ENCODE measurements around the gene PYGO1.

DNA sequence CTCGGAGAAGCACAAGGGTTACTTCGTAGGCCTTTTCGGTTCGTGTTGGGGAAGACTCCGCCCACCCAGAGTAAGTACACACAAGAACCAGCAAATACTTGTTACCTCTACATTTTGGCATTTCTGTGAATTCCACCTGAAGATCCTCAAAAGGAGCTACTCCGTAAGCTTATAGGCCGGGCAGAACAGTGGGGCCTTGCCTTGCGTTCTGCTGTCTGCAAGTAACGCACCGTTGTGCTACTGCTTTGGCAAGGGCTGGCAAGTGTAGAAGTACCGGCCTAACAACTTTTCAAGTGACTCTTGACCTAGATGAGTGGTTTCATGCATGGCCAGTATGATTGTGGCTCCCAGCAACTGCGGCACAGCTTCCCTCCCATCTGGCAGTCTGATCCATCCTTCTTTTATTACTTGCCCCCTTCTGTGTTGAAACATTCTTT is 73.7 kb downstream of the PYGO1 start:
- TF ChIP-seq POLR2A (IDR thresholded peaks at IDR 0.05; ENCODE audit: low read length): no peak
- no peak for TF ChIP-seq GATA1 (IDR thresholded peaks at IDR 0.05; ENCODE audit: low read depth, low read length)

All from erythroblast (primary cell).